HepG2 (cell line): ENCODE results near the gene HINFP. TPM values are rescaled to one million over a fixed set of nuclear protein-coding genes. Genes with fewer than 3 reads are reported as not detected.

Experiments
- ARNT2 ChIP-seq: sonication (generic); formaldehyde crosslinking; IDR thresholded peaks from 2 replicates; pipeline ENCODE4 v1.8.0; 2022; ENCODE audit warnings: mild to moderate bottlenecking, low read depth, missing genetic modification reagents, moderate library complexity
- ATF3 ChIP-seq: sonication (generic); formaldehyde crosslinking; IDR thresholded peaks from 2 replicates; pipeline ENCODE4 v1.4.0; 2020; ENCODE audit warnings: missing genetic modification reagents
- CENPT ChIP-seq: sonication (generic); formaldehyde crosslinking; IDR thresholded peaks from 2 replicates; pipeline ENCODE4 v1.8.0; 2022; ENCODE audit warnings: low read depth, mild to moderate bottlenecking, moderate library complexity, missing genetic modification reagents
- GZF1 ChIP-seq: sonication (generic); formaldehyde crosslinking; IDR thresholded peaks from 2 replicates; pipeline ENCODE4 v1.5.1; 2020; ENCODE audit warnings: mild to moderate bottlenecking, missing genetic modification reagents
- HDAC2 ChIP-seq: sonication (generic); formaldehyde crosslinking; IDR thresholded peaks from 2 replicates; pipeline ENCODE4 v1.4.0; 2020; ENCODE audit warnings: missing genetic modification reagents
- KAT2B ChIP-seq: fragments of 150-350 bp; IDR thresholded peaks from 2 replicates; pipeline ENCODE4 v1.6.1; 2014; ENCODE audit warnings: low read depth, low read length, borderline replicate concordance
- KAT7 ChIP-seq: IDR thresholded peaks from 2 replicates; pipeline ENCODE4 v1.6.1; 2018; ENCODE audit warnings: borderline replicate concordance, missing compliant biosample characterization
- NAIF1 ChIP-seq: sonication (generic); formaldehyde crosslinking; IDR thresholded peaks from 2 replicates; pipeline ENCODE4 v1.5.0; 2020; ENCODE audit warnings: mild to moderate bottlenecking, missing genetic modification reagents, borderline replicate concordance
- NBN ChIP-seq: fragments of 450-650 bp; conservative IDR thresholded peaks from 2 replicates; pipeline ENCODE4 v1.6.1; 2017
- PHF8 ChIP-seq: sonication (generic); formaldehyde crosslinking; IDR thresholded peaks from 2 replicates; pipeline ENCODE4 v1.5.0; 2020; ENCODE audit warnings: missing genetic modification reagents
- PRMT3 ChIP-seq: sonication (generic); formaldehyde crosslinking; IDR thresholded peaks from 2 replicates; pipeline ENCODE4 v1.8.1; 2022; ENCODE audit warnings: low read depth, mild to moderate bottlenecking, moderate library complexity, missing genetic modification reagents, borderline replicate concordance
- SCMH1 ChIP-seq: sonication (generic); formaldehyde crosslinking; IDR thresholded peaks from 2 replicates; pipeline ENCODE4 v1.9.0; 2021; ENCODE audit warnings: missing genetic modification reagents, mild to moderate bottlenecking, borderline replicate concordance
- SIX1 ChIP-seq: sonication (generic); formaldehyde crosslinking; IDR thresholded peaks from 2 replicates; pipeline ENCODE4 v1.4.0; 2020; ENCODE audit warnings: missing genetic modification reagents, borderline replicate concordance
- SNAI1 ChIP-seq: sonication (generic); formaldehyde crosslinking; IDR thresholded peaks from 2 replicates; pipeline ENCODE4 v1.5.0; 2020; ENCODE audit warnings: mild to moderate bottlenecking, missing genetic modification reagents, borderline replicate concordance
- SRSF9 ChIP-seq: fragments of 200-400 bp; formaldehyde crosslinking; IDR thresholded peaks from 2 replicates; pipeline ENCODE4 v1.6.1; 2018; ENCODE audit warnings: borderline replicate concordance, mild to moderate bottlenecking, low read depth, low read length; ENCODE audit not compliant: insufficient read depth, poor library complexity, severe bottlenecking
- TP53 ChIP-seq: sonication (generic); formaldehyde crosslinking; conservative IDR thresholded peaks from 2 replicates; pipeline ENCODE4 v1.4.0; 2020; ENCODE audit warnings: missing genetic modification reagents
- ZBTB25 ChIP-seq: IDR thresholded peaks from 2 replicates; pipeline ENCODE4 v1.6.1; 2018; ENCODE audit warnings: missing genetic modification reagents
- ZBTB4 ChIP-seq: sonication (generic); formaldehyde crosslinking; IDR thresholded peaks from 2 replicates; pipeline ENCODE4 v1.4.0; 2020; ENCODE audit warnings: missing genetic modification reagents, mild to moderate bottlenecking, borderline replicate concordance
- ZBTB42 ChIP-seq: sonication (generic); formaldehyde crosslinking; IDR thresholded peaks from 2 replicates; pipeline ENCODE4 v1.5.0; 2020; ENCODE audit warnings: mild to moderate bottlenecking, missing genetic modification reagents
- ZNF34 ChIP-seq: sonication (generic); formaldehyde crosslinking; IDR thresholded peaks from 2 replicates; pipeline ENCODE4 v1.4.0; 2020; ENCODE audit warnings: mild to moderate bottlenecking, missing genetic modification reagents, borderline replicate concordance
- ZNF431 ChIP-seq: sonication (generic); formaldehyde crosslinking; IDR thresholded peaks from 2 replicates; pipeline ENCODE4 v1.9.0; 2022; ENCODE audit warnings: missing genetic modification reagents, low read depth, mild to moderate bottlenecking, borderline replicate concordance
- ZNF563 ChIP-seq: sonication (generic); formaldehyde crosslinking; IDR thresholded peaks from 2 replicates; pipeline ENCODE4 v1.8.0; 2022; ENCODE audit warnings: mild to moderate bottlenecking, moderate library complexity, missing genetic modification reagents
- ZNF569 ChIP-seq: sonication (generic); formaldehyde crosslinking; IDR thresholded peaks from 2 replicates; pipeline ENCODE4 v1.5.0; 2020; ENCODE audit warnings: mild to moderate bottlenecking, missing genetic modification reagents, moderate library complexity, borderline replicate concordance
- ZNF605 ChIP-seq: sonication (generic); formaldehyde crosslinking; IDR thresholded peaks from 2 replicates; pipeline ENCODE4 v1.8.0; 2022; ENCODE audit warnings: mild to moderate bottlenecking, missing genetic modification reagents
- ZNF766 ChIP-seq: sonication (generic); formaldehyde crosslinking; IDR thresholded peaks from 2 replicates; pipeline ENCODE4 v1.5.0; 2020; ENCODE audit warnings: missing genetic modification reagents, borderline replicate concordance
- polyA plus RNA-seq, 8 experiments: library from polyadenylated mRNA; depleted of rRNA in 3 of 8; stranded (reverse) in 7 of 8; unstranded in 1 of 8; fragments of >200 nt; fragmentation: Illumina TruSeq in 4 of 8; extraction: Trizol in 4 of 8; gene quantifications; 2 replicates each; pipeline versions ENCODE4 v1.2.1 to v1.2.3, GENCODE V29; 2011 to 2016; ENCODE audit warnings: low read depth in 4 of 8, missing spikeins in 1 of 8, mixed read lengths in 1 of 8; ENCODE audit not compliant: insufficient read depth in 1 of 8
- total RNA-seq, 5 experiments: library from RNA; depleted of rRNA; stranded (reverse); fragments of >200 nt; fragmentation: Illumina TruSeq; extraction: Trizol; gene quantifications; 2 replicates each; pipeline ENCODE4 v1.2.3, GENCODE V29; 2016; ENCODE audit warnings: low read depth in 1 of 5

Gene HINFP
- total and polyA plus RNA-seq, 2 of the 13 experiments (the other 11 are each of a cell fraction or from before 2014, with no cell fraction given): 15.1 to 21.4 TPM

- no peak for TF ChIP-seq NBN
- 0 out of 2 replicates have a peak, but pooled peaks have one; percentile 19 for TF ChIP-seq HDAC2 (CRISPR knock-in tag)
- 0 out of 2 replicates have a peak, but pooled peaks have one; percentile 34 for TF ChIP-seq CENPT
- no peak for TF ChIP-seq SRSF9
- TF ChIP-seq KAT2B: no peak
- TF ChIP-seq TP53: no peak
- TF ChIP-seq ARNT2 (CRISPR knock-in tag): no peak
- TF ChIP-seq ZBTB25 (CRISPR knock-in tag): no peak
- TF ChIP-seq ZNF766: no peak
- peak; percentile 58 for TF ChIP-seq PHF8
- no peak for TF ChIP-seq GZF1 (CRISPR knock-in tag)
- peak; percentile 66; the same call in 1 of the 2 replicates for TF ChIP-seq KAT7 (CRISPR knock-in tag)
- no peak for TF ChIP-seq ZBTB42 (CRISPR knock-in tag)
- TF ChIP-seq ZNF34 (CRISPR knock-in tag): no peak
- no peak; the same call in 1 of the 2 replicates for TF ChIP-seq ZNF605 (CRISPR knock-in tag)
- TF ChIP-seq SIX1 (CRISPR knock-in tag): no peak
- TF ChIP-seq ATF3 (CRISPR knock-in tag): no peak
- peak; percentile 85; the same call in 1 of the 2 replicates for TF ChIP-seq ZNF563 (CRISPR knock-in tag)
- TF ChIP-seq ZBTB4 (CRISPR knock-in tag): no peak
- TF ChIP-seq SNAI1: no peak
- TF ChIP-seq ZNF431 (CRISPR knock-in tag): no peak
- TF ChIP-seq PRMT3 (CRISPR knock-in tag): no peak
- TF ChIP-seq SCMH1 (CRISPR knock-in tag): no peak
- TF ChIP-seq ZNF569: no peak
- TF ChIP-seq NAIF1: no peak
These were observed 14.5 kb upstream of the HINFP start, which contains the start of gene C2CD2L (continued) for GRCh38 chr11:119106564-119107537.
